Astrocyte (in vitro differentiated cells and primary cell): Measurements from ENCODE around the gene TUBA1C. TPM values are rescaled to one million over a fixed set of nuclear protein-coding genes. Genes with fewer than 3 reads are reported as not detected.

ENCODE experiments used
- DNase-seq: peaks from one replicate; pipeline ENCODE4 v3.0.0-alpha.2; 2010; ENCODE audit warnings: low read depth
- FAIRE-seq: peaks from 2 replicates; lab custom pipeline; 2011; peaks lifted over from hg19 to GRCh38; lab: Jason Lieb, UNC
- H2AFZ ChIP-seq: 2 replicates; pipeline ENCODE4 v1.6.0; 2012; ENCODE audit warnings: low read depth, low read length, inconsistent platforms
- H3K27ac ChIP-seq: 2 replicates; pipeline ENCODE4 v1.5.1; 2011; ENCODE audit warnings: low read depth, low read length, inconsistent platforms
- H3K27me3 ChIP-seq: 2 replicates; pipeline ENCODE4 v1.6.0; 2011; ENCODE audit warnings: low read length, inconsistent platforms; ENCODE audit not compliant: insufficient read depth
- H3K36me3 ChIP-seq: 2 replicates; pipeline ENCODE4 v1.5.1; 2011; ENCODE audit warnings: low read length, inconsistent platforms; ENCODE audit not compliant: insufficient read depth
- H3K4me1 ChIP-seq: 2 replicates; pipeline ENCODE4 v1.5.1; 2011; ENCODE audit warnings: low read length, inconsistent platforms; ENCODE audit not compliant: insufficient read depth
- H3K4me2 ChIP-seq: 2 replicates; pipeline ENCODE4 v1.6.0; 2012; ENCODE audit warnings: low read length, inconsistent platforms
- H3K4me3 ChIP-seq: 2 replicates; pipeline ENCODE4 v1.5.1; 2011; ENCODE audit warnings: low read depth, mild to moderate bottlenecking, low read length, inconsistent platforms; ENCODE audit not compliant: insufficient read depth
- H3K79me2 ChIP-seq: 2 replicates; pipeline ENCODE4 v1.6.0; 2012; ENCODE audit warnings: mild to moderate bottlenecking, low read length, inconsistent platforms; ENCODE audit not compliant: insufficient read depth
- H3K9ac ChIP-seq: 2 replicates; pipeline ENCODE4 v1.6.0; 2012; ENCODE audit warnings: mild to moderate bottlenecking, low read length, inconsistent platforms
- H3K9me3 ChIP-seq: 2 replicates; pipeline ENCODE4 v1.5.1; 2012; ENCODE audit warnings: low read depth, mild to moderate bottlenecking, low read length, inconsistent platforms; ENCODE audit not compliant: insufficient read depth
- H4K20me1 ChIP-seq: 2 replicates; pipeline ENCODE4 v1.6.0; 2012; ENCODE audit warnings: low read length, inconsistent platforms; ENCODE audit not compliant: insufficient read depth
- H3K27ac Mint-ChIP-seq: one replicate; pipeline ENCODE4 v1.8.0; 2021; ENCODE audit warnings: mild to moderate bottlenecking, mixed read lengths; ENCODE audit not compliant: unreplicated experiment
- H3K27me3 Mint-ChIP-seq: one replicate; pipeline ENCODE4 v1.8.0; 2021; ENCODE audit warnings: low read depth, mixed read lengths; ENCODE audit not compliant: unreplicated experiment
- H3K36me3 Mint-ChIP-seq: one replicate; pipeline ENCODE4 v1.8.0; 2021; ENCODE audit warnings: low read depth, mixed read lengths; ENCODE audit not compliant: unreplicated experiment
- H3K4me1 Mint-ChIP-seq: one replicate; pipeline ENCODE4 v1.8.0; 2021; ENCODE audit warnings: low read depth, mixed read lengths; ENCODE audit not compliant: unreplicated experiment
- H3K4me3 Mint-ChIP-seq: one replicate; pipeline ENCODE4 v1.8.0; 2021; ENCODE audit warnings: mild to moderate bottlenecking, moderate library complexity, mixed read lengths; ENCODE audit not compliant: unreplicated experiment
- H3K9me3 Mint-ChIP-seq: one replicate; pipeline ENCODE4 v1.8.0; 2021; ENCODE audit warnings: mild to moderate bottlenecking, mixed read lengths; ENCODE audit not compliant: unreplicated experiment
- EZH2 ChIP-seq: IDR thresholded peaks from 2 replicates; pipeline ENCODE4 v1.6.1; 2012; ENCODE audit warnings: mild to moderate bottlenecking, low read length, inconsistent platforms; ENCODE audit not compliant: insufficient read depth
- total RNA-seq: library from RNA; stranded (reverse); gene quantifications from 2 replicates; pipeline ENCODE4 v1.2.1, GENCODE V29; 2021
- TF ChIP-seq, protein P1 (sequence below): IDR thresholded peaks from 2 replicates; pipeline ENCODE4 v1.5.1; 2011; ENCODE audit warnings: low read depth, mild to moderate bottlenecking, inconsistent platforms, low read length, moderate library complexity; ENCODE audit not compliant: insufficient read depth

The TUBA1C gene
- total RNA-seq, 1 donor from 2014 or later = 408 TPM

- Mint-ChIP-seq H3K36me3 (no peaks in the 10 kb centered on the region), H3K9me3 (no peaks in the 10 kb centered on the region), H3K4me3 (peak overlapping the region; percentile 89), H3K27me3 (peaks cover 5% of the 10 kb centered on the region), H3K4me1 (peaks cover 4% of the 10 kb centered on the region), H3K27ac (peak overlapping the region; percentile 35)
- DNase-seq = no peak
- Histone ChIP-seq H3K36me3 (peaks cover 4% of the 10 kb centered on the region), H3K79me2 (peaks cover 14% of the 10 kb centered on the region), H4K20me1 (no peaks in the 10 kb centered on the region), H3K4me1 (peaks cover 14% of the 10 kb centered on the region), H2AFZ (peak overlapping the region; percentile 94), H3K27ac (peak overlapping the region; percentile 60), H3K4me3 (peak overlapping the region; percentile 88), H3K9ac (peak overlapping the region; percentile 89), H3K27me3 (no peaks in the 10 kb centered on the region), H3K9me3 (no peaks in the 10 kb centered on the region), H3K4me2 (peak overlapping the region; percentile 96)
- no peak for FAIRE-seq
- TF ChIP-seq EZH2 = no peak
- TF ChIP-seq, protein P1, sequence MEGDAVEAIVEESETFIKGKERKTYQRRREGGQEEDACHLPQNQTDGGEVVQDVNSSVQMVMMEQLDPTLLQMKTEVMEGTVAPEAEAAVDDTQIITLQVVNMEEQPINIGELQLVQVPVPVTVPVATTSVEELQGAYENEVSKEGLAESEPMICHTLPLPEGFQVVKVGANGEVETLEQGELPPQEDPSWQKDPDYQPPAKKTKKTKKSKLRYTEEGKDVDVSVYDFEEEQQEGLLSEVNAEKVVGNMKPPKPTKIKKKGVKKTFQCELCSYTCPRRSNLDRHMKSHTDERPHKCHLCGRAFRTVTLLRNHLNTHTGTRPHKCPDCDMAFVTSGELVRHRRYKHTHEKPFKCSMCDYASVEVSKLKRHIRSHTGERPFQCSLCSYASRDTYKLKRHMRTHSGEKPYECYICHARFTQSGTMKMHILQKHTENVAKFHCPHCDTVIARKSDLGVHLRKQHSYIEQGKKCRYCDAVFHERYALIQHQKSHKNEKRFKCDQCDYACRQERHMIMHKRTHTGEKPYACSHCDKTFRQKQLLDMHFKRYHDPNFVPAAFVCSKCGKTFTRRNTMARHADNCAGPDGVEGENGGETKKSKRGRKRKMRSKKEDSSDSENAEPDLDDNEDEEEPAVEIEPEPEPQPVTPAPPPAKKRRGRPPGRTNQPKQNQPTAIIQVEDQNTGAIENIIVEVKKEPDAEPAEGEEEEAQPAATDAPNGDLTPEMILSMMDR = no peak
Observed at GRCh38 chr12:49322367-49322707, 57.5 kb downstream of the TUBA1C start.

GRCh38 chr12:49322708-49323523 is 58.0 kb downstream of the TUBA1C start, which contains the start of gene TROAP:
TROAP (plus strand) TSS chr12:49323255; CDS start chr12:49323609, 354 bp downstream.
- Histone ChIP-seq H3K4me2 (peak within 1 kb of the TSS; percentile 96), H3K4me1 (peaks cover 14% of the 10 kb centered on the region), H3K27me3 (no peaks in the 10 kb centered on the region), H3K4me3 (peak within 1 kb of the TSS; percentile 88), H4K20me1 (no peaks in the 10 kb centered on the region), H2AFZ (peak within 1 kb of the TSS; percentile 94), H3K27ac (peak within 1 kb of the TSS; percentile 61), H3K9ac (peak within 1 kb of the TSS; percentile 89), H3K36me3 (peaks cover 4% of the 10 kb centered on the region), H3K9me3 (no peaks in the 10 kb centered on the region), H3K79me2 (peaks cover 14% of the 10 kb centered on the region)
- Mint-ChIP-seq H3K36me3 (no peaks in the 10 kb centered on the region), H3K9me3 (no peaks in the 10 kb centered on the region), H3K27me3 (peaks cover 5% of the 10 kb centered on the region), H3K4me3 (peak within 1 kb of the TSS; percentile 89), H3K27ac (peak within 1 kb of the TSS; percentile 68), H3K4me1 (peaks cover 4% of the 10 kb centered on the region)
- TF ChIP-seq EZH2 = no peak
- TF ChIP-seq, protein P1 = no peak
- FAIRE-seq = no peak
- peak; percentile 92 for DNase-seq
